ENCODE data around the gene CD248. TPM values are rescaled to one million over a fixed set of nuclear protein-coding genes. Genes with fewer than 3 reads are reported as not detected.

CD248 gene
- total and polyA plus RNA-seq, 2 experiments from 2014 or later = 2.4 to 3.8 TPM

DNA sequence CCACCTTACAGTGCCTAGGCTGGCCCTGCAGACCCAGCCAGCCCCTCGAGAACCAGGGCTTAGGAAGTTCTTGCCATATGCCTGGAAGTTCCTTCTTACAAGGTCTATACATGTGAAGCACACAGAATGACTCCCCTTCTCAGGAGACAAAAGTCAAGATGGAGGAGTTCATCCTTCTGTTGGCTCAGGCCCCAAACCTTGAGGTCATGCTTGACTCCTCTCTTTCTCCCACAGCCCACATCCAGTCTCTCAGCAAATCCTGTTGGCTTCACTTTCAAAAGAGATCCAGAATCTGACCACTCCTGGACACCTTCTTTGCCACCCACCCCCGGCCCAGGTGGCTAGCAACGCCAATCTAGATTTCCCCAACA is 1.7 kb upstream of the CD248 start (continued):
- no peak for TF ChIP-seq CREB1 (CRISPR knock-in tag; IDR thresholded peaks at IDR 0.05; ENCODE audit: low read depth)
- no peak for TF ChIP-seq ZNF331 (CRISPR knock-in tag; IDR thresholded peaks at IDR 0.05; ENCODE audit: low read depth)
- no peak for TF ChIP-seq STAT1 (IDR thresholded peaks at IDR 0.05; ENCODE audit: unreplicated experiment)
- TF ChIP-seq, protein P1, sequence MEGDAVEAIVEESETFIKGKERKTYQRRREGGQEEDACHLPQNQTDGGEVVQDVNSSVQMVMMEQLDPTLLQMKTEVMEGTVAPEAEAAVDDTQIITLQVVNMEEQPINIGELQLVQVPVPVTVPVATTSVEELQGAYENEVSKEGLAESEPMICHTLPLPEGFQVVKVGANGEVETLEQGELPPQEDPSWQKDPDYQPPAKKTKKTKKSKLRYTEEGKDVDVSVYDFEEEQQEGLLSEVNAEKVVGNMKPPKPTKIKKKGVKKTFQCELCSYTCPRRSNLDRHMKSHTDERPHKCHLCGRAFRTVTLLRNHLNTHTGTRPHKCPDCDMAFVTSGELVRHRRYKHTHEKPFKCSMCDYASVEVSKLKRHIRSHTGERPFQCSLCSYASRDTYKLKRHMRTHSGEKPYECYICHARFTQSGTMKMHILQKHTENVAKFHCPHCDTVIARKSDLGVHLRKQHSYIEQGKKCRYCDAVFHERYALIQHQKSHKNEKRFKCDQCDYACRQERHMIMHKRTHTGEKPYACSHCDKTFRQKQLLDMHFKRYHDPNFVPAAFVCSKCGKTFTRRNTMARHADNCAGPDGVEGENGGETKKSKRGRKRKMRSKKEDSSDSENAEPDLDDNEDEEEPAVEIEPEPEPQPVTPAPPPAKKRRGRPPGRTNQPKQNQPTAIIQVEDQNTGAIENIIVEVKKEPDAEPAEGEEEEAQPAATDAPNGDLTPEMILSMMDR (conservative IDR thresholded peaks at IDR 0.05; ENCODE audit: low read depth in 2 of 2) = no peak
- TF ChIP-seq EZH2 (IDR thresholded peaks at IDR 0.05; ENCODE audit: low read depth, unreplicated experiment) = no peak
- TF ChIP-seq JUNB (IDR thresholded peaks at IDR 0.05; ENCODE audit: unreplicated experiment) = no peak
- no peak for TF ChIP-seq POLR2AphosphoS5 (IDR thresholded peaks at IDR 0.05; ENCODE audit: low read depth)

DNA sequence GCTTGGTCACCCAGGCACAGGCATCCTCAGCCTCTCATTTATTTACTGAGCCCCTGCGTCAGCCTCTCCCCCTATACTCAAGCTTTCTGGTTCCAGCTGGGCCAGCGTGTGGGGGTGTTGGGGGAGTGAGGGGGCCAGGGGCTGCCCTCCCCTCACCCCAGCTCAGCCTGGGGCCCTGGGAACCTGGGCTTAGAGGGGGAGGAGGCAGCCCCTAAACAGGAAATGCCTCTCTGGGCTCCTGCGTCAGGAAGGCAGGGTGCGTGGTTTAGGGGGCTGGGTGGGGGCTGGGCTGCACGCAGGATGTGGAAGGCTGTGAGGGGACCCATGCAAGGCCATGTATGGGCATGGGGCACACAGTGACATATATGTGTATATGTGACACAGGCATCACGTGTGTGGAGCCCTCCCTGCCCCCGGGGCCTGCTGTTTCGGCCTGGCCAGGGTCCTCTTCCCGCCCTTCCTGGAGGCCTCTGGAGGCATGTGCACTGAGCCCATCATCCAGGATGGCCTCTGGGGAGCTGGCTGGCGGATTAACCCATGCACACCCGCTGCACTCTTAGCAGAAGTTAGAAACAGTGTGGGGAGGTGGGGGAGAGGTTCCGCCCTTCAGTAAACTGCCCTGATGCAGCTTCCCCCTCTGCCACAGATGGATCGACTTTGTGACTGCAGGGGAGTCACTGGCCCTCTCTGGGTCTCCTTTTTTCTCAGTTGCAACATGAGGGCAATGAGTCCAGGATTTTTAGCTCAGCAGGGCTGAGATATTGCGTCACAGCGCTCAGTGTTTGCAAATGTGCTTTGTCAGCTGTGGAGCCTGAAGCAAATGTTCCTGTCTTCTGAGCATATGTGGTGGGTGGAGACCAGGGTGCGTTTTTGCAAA is 1.1 kb upstream of the CD248 start:
- peak overlapping the region; percentile 90 for H3K27ac Mint-ChIP-seq
- Histone ChIP-seq H3K79me2 (replicated peaks; ENCODE audit: insufficient read depth) (no peaks in the 10 kb centered on the region), H3K27me3 (ENCODE audit: insufficient read depth) (no peaks in the 10 kb centered on the region), H3F3A (replicated peaks; ENCODE audit: low read depth) (peaks cover 9% of the 10 kb centered on the region; the same call in 1 of the 2 replicates), H3K9me2 (ENCODE audit: insufficient read depth) (no peaks in the 10 kb centered on the region), H4K20me1 (replicated peaks; ENCODE audit: insufficient read depth) (no peaks in the 10 kb centered on the region), H3K4me3 (peak overlapping the region; percentile 41; the same call in 1 of the 2 replicates), H3K27ac (ENCODE audit: low read depth) (peak overlapping the region; percentile 87), H3K36me3 (ENCODE audit: insufficient read depth) (no peaks in the 10 kb centered on the region), H3K4me2 (peak overlapping the region; percentile 77), H3K4me1 (ENCODE audit: insufficient read depth) (peaks cover 23% of the 10 kb centered on the region), H2AFZ (peak overlapping the region; percentile 93)
- peak overlapping the region; percentile 42; the same call in 2 of the 3 replicates for H3K4me3 Mint-ChIP-seq
- H3K9me3 Mint-ChIP-seq = peaks cover 21% of the 10 kb centered on the region
- peaks cover 32% of the 10 kb centered on the region for H3K27me3 Mint-ChIP-seq (ENCODE audit: insufficient read depth, low read depth, poor library complexity)
- H3K36me3 Mint-ChIP-seq (ENCODE audit: low read depth) = peaks cover 22% of the 10 kb centered on the region
- H3K4me1 Mint-ChIP-seq = peaks cover 32% of the 10 kb centered on the region
- peak; percentile 73 for DNase-seq (ENCODE audit: low spot score)
- ATAC-seq = peak; percentile 9
- TF ChIP-seq, protein P2, sequence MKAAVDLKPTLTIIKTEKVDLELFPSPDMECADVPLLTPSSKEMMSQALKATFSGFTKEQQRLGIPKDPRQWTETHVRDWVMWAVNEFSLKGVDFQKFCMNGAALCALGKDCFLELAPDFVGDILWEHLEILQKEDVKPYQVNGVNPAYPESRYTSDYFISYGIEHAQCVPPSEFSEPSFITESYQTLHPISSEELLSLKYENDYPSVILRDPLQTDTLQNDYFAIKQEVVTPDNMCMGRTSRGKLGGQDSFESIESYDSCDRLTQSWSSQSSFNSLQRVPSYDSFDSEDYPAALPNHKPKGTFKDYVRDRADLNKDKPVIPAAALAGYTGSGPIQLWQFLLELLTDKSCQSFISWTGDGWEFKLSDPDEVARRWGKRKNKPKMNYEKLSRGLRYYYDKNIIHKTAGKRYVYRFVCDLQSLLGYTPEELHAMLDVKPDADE (IDR thresholded peaks at IDR 0.05) = peak; percentile 37; the same call in 1 of the 2 replicates
- no peak for TF ChIP-seq STAT1 (IDR thresholded peaks at IDR 0.05; ENCODE audit: unreplicated experiment)

DNA sequence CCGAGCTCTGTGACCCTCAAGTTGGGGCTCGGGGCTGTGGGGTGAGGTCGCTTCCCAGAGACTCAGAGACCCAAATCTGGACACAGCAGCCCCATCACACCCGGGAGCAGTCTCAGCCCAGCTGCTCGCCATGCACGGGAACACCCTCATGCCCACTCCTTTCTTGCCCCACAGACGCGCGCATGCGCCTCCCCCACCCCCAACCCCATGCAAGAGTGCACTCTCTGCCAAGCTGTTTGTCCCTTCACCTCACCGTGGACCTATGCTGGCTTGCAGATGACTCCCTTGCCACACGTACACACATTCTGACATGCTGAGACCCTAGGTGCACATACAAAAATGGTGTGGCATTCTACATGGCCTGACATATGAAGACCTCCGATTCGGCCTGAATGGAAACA is 478 bp upstream of the CD248 start:
- H3K4me2 ChIP-seq = peak overlapping the region; percentile 77
- peak overlapping the region; percentile 76; the same call in 1 of the 2 replicates for H2AFZ ChIP-seq
- no peaks in the 10 kb centered on the region for H3K36me3 ChIP-seq (ENCODE audit: insufficient read depth)
- H3F3A ChIP-seq (replicated peaks; ENCODE audit: low read depth) = peaks cover 9% of the 10 kb centered on the region; the same call in 1 of the 2 replicates
- H3K4me3 Mint-ChIP-seq = peak overlapping the region; percentile 42
- H3K4me1 Mint-ChIP-seq = peaks cover 32% of the 10 kb centered on the region
- peaks cover 21% of the 10 kb centered on the region for H3K9me3 Mint-ChIP-seq
- peaks cover 23% of the 10 kb centered on the region for H3K4me1 ChIP-seq (ENCODE audit: insufficient read depth)
- no peaks in the 10 kb centered on the region for H3K27me3 ChIP-seq (ENCODE audit: insufficient read depth)
- H3K27ac ChIP-seq (ENCODE audit: low read depth) = peak overlapping the region; percentile 87
- H3K4me3 ChIP-seq = peak overlapping the region; percentile 41; the same call in 1 of the 2 replicates
- no peaks in the 10 kb centered on the region for H4K20me1 ChIP-seq (replicated peaks; ENCODE audit: insufficient read depth)
- H3K9me2 ChIP-seq (ENCODE audit: insufficient read depth) = no peaks in the 10 kb centered on the region
- H3K27me3 Mint-ChIP-seq (ENCODE audit: insufficient read depth, low read depth, poor library complexity) = peaks cover 32% of the 10 kb centered on the region
- peak overlapping the region; percentile 90 for H3K27ac Mint-ChIP-seq
- H3K79me2 ChIP-seq (replicated peaks; ENCODE audit: insufficient read depth) = no peaks in the 10 kb centered on the region
- ATAC-seq = no peak
- H3K36me3 Mint-ChIP-seq (ENCODE audit: low read depth) = peaks cover 22% of the 10 kb centered on the region
- no peak for DNase-seq (ENCODE audit: low spot score)
- TF ChIP-seq, protein P2 (IDR thresholded peaks at IDR 0.05) = no peak
- TF ChIP-seq STAT1 (IDR thresholded peaks at IDR 0.05; ENCODE audit: unreplicated experiment) (no peak), JUNB (IDR thresholded peaks at IDR 0.05; ENCODE audit: unreplicated experiment) (no peak), CREB1 (CRISPR knock-in tag; IDR thresholded peaks at IDR 0.05; ENCODE audit: low read depth) (no peak), EZH2phosphoT487 (IDR thresholded peaks at IDR 0.05; ENCODE audit: unreplicated experiment) (no peak)
